GM23338 (cell line): ENCODE results near the gene PROKR2. TPM values are rescaled to one million over a fixed set of nuclear protein-coding genes. Genes with fewer than 3 reads are reported as not detected.

Experiments used
- ATAC-seq: fragments of 200-7000 bp; cut with Tn5 transposase; 3 replicates; pipeline ENCODE4 v1.9.1; 2020
- DNase-seq: peaks from one replicate; pipeline ENCODE4 v3.0.0-alpha.2; 2015; ENCODE audit warnings: low spot score
- H2AFZ ChIP-seq: fragments of 200-600 bp; sonication (generic); 2 replicates; pipeline ENCODE4 v1.8.0; 2016; ENCODE audit warnings: antibody characterized with exemption, mild to moderate bottlenecking, moderate library complexity
- H3F3A ChIP-seq: fragments of 200-600 bp; sonication (generic); replicated peaks from 2 replicates; pipeline ENCODE4 v1.8.0; 2017; ENCODE audit warnings: antibody characterized with exemption, mixed run types, low read depth
- H3K27ac ChIP-seq: fragments of 200-600 bp; sonication (generic); 2 replicates; pipeline ENCODE4 v1.6.1; 2016; ENCODE audit warnings: low read depth
- H3K27me3 ChIP-seq: fragments of 200-600 bp; sonication (generic); 2 replicates; pipeline ENCODE4 v1.8.0; 2016; ENCODE audit warnings: mild to moderate bottlenecking, mixed run types, moderate library complexity; ENCODE audit not compliant: insufficient read depth
- H3K36me3 ChIP-seq: fragments of 200-600 bp; sonication (generic); 2 replicates; pipeline ENCODE4 v1.8.0; 2016; ENCODE audit warnings: mild to moderate bottlenecking; ENCODE audit not compliant: insufficient read depth
- H3K4me1 ChIP-seq: fragments of 200-600 bp; sonication (generic); 2 replicates; pipeline ENCODE4 v1.8.0; 2016; ENCODE audit warnings: mild to moderate bottlenecking, moderate library complexity; ENCODE audit not compliant: insufficient read depth
- H3K4me2 ChIP-seq: fragments of 200-600 bp; sonication (generic); 2 replicates; pipeline ENCODE4 v1.7.1; 2017; ENCODE audit warnings: mixed run types
- H3K4me3 ChIP-seq: fragments of 200-600 bp; sonication (generic); 2 replicates; pipeline ENCODE4 v1.6.1; 2016; ENCODE audit warnings: mixed run types
- H3K79me2 ChIP-seq: fragments of 200-600 bp; sonication (generic); replicated peaks from 2 replicates; pipeline ENCODE4 v1.8.0; 2017; ENCODE audit warnings: mild to moderate bottlenecking; ENCODE audit not compliant: insufficient read depth
- H3K9me2 ChIP-seq: fragments of 200-600 bp; sonication (generic); 2 replicates; pipeline ENCODE4 v1.8.0; 2017; ENCODE audit not compliant: insufficient read depth
- H4K20me1 ChIP-seq: fragments of 200-600 bp; sonication (generic); replicated peaks from 2 replicates; pipeline ENCODE4 v1.8.0; 2017; ENCODE audit warnings: mild to moderate bottlenecking; ENCODE audit not compliant: insufficient read depth
- H3K27ac Mint-ChIP-seq: 2 replicates; pipeline ENCODE4 v1.8.0; 2020; ENCODE audit warnings: inconsistent platforms, mild to moderate bottlenecking, moderate library complexity, mixed read lengths
- H3K27me3 Mint-ChIP-seq: 3 replicates; pipeline ENCODE4 v1.8.0; 2022; ENCODE audit warnings: low read depth, mild to moderate bottlenecking, moderate library complexity, mixed read lengths, inconsistent platforms; ENCODE audit not compliant: insufficient read depth, poor library complexity
- H3K36me3 Mint-ChIP-seq: 3 replicates; pipeline ENCODE4 v1.8.0; 2021; ENCODE audit warnings: low read depth, mild to moderate bottlenecking, inconsistent platforms, moderate library complexity, mixed read lengths
- H3K4me1 Mint-ChIP-seq: 3 replicates; pipeline ENCODE4 v1.8.0; 2020; ENCODE audit warnings: mild to moderate bottlenecking, inconsistent platforms, mixed read lengths
- H3K4me3 Mint-ChIP-seq: 3 replicates; pipeline ENCODE4 v1.8.0; 2021; ENCODE audit warnings: moderate library complexity, mild to moderate bottlenecking, inconsistent platforms, mixed read lengths
- H3K9me3 Mint-ChIP-seq: 3 replicates; pipeline ENCODE4 v1.8.0; 2020; ENCODE audit warnings: moderate library complexity, mild to moderate bottlenecking, inconsistent platforms, mixed read lengths
- CREB1 ChIP-seq: fragments of 250-450 bp; sonication (Bioruptor Pico); IDR thresholded peaks from 2 replicates; pipeline ENCODE4 v1.5.0; 2020; ENCODE audit warnings: low read depth, mild to moderate bottlenecking, moderate library complexity
- CTCF ChIP-seq, 2 experiments: fragments of 200-600 bp in 1 of 2; sonication (generic) in 1 of 2; conservative IDR thresholded peaks; 2 replicates each; pipeline versions ENCODE4 v1.5.1 to v1.6.1; 2016 to 2017; ENCODE audit warnings: antibody characterized with exemption in 2 of 2, low read depth in 2 of 2, mild to moderate bottlenecking in 2 of 2, moderate library complexity in 1 of 2
- ETS1 ChIP-seq: IDR thresholded peaks from 2 replicates; pipeline ENCODE4 v1.6.1; 2016; ENCODE audit warnings: antibody characterized with exemption
- EZH2 ChIP-seq: fragments of 200-600 bp; sonication (generic); IDR thresholded peaks from one replicate; pipeline ENCODE4 v1.8.0; 2017; ENCODE audit warnings: antibody characterized with exemption, mild to moderate bottlenecking, low read depth; ENCODE audit not compliant: unreplicated experiment
- EZH2phosphoT487 ChIP-seq: fragments of 200-600 bp; sonication (generic); IDR thresholded peaks from one replicate; pipeline ENCODE4 v1.8.1; 2018; ENCODE audit warnings: antibody characterized with exemption; ENCODE audit not compliant: unreplicated experiment
- JUNB ChIP-seq: IDR thresholded peaks from one replicate; pipeline ENCODE4 v1.6.1; 2016; ENCODE audit warnings: antibody characterized with exemption; ENCODE audit not compliant: unreplicated experiment
- NANOG ChIP-seq: IDR thresholded peaks from 2 replicates; pipeline ENCODE4 v1.6.1; 2016; ENCODE audit warnings: antibody characterized with exemption, borderline replicate concordance
- POLR2AphosphoS5 ChIP-seq: IDR thresholded peaks from 2 replicates; pipeline ENCODE4 v1.6.1; 2016; ENCODE audit warnings: antibody characterized with exemption, low read depth
- STAT1 ChIP-seq: IDR thresholded peaks from one replicate; pipeline ENCODE4 v1.6.1; 2016; ENCODE audit warnings: antibody characterized with exemption; ENCODE audit not compliant: unreplicated experiment
- ZNF114 ChIP-seq: fragments of 250-450 bp; sonication (Bioruptor Pico); IDR thresholded peaks from 2 replicates; pipeline ENCODE4 v1.5.0; 2020; ENCODE audit warnings: mild to moderate bottlenecking, moderate library complexity
- ZNF331 ChIP-seq: fragments of 250-450 bp; sonication (Bioruptor Pico); IDR thresholded peaks from 2 replicates; pipeline ENCODE4 v1.5.0; 2020; ENCODE audit warnings: low read depth, mild to moderate bottlenecking, moderate library complexity
- polyA plus RNA-seq: library from polyadenylated mRNA; unstranded; fragments of >200 nt; fragmentation: Nextera tagmentation; extraction: Ambion mirVana; gene quantifications from 2 replicates; pipeline ENCODE4 v1.2.1, GENCODE V29; 2016
- total RNA-seq: library from RNA; depleted of rRNA; stranded (reverse); fragments of >200 nt; shearing (Covaris generic); gene quantifications from 2 replicates; pipeline ENCODE4 v1.2.3, GENCODE V29; 2014
- TF ChIP-seq, protein P1 (sequence below): fragments of 250-450 bp; sonication (Bioruptor Pico); IDR thresholded peaks from 2 replicates; pipeline ENCODE4 v1.5.0; 2020; ENCODE audit warnings: mild to moderate bottlenecking, moderate library complexity
- TF ChIP-seq, protein P2 (sequence below): IDR thresholded peaks from one replicate; pipeline ENCODE4 v1.6.1; 2018; ENCODE audit warnings: antibody characterized with exemption; ENCODE audit not compliant: unreplicated experiment

Gene PROKR2
- total and polyA plus RNA-seq, 2 experiments from 2014 or later, result 1.9 to 5.9 TPM

- TF ChIP-seq, protein P1, sequence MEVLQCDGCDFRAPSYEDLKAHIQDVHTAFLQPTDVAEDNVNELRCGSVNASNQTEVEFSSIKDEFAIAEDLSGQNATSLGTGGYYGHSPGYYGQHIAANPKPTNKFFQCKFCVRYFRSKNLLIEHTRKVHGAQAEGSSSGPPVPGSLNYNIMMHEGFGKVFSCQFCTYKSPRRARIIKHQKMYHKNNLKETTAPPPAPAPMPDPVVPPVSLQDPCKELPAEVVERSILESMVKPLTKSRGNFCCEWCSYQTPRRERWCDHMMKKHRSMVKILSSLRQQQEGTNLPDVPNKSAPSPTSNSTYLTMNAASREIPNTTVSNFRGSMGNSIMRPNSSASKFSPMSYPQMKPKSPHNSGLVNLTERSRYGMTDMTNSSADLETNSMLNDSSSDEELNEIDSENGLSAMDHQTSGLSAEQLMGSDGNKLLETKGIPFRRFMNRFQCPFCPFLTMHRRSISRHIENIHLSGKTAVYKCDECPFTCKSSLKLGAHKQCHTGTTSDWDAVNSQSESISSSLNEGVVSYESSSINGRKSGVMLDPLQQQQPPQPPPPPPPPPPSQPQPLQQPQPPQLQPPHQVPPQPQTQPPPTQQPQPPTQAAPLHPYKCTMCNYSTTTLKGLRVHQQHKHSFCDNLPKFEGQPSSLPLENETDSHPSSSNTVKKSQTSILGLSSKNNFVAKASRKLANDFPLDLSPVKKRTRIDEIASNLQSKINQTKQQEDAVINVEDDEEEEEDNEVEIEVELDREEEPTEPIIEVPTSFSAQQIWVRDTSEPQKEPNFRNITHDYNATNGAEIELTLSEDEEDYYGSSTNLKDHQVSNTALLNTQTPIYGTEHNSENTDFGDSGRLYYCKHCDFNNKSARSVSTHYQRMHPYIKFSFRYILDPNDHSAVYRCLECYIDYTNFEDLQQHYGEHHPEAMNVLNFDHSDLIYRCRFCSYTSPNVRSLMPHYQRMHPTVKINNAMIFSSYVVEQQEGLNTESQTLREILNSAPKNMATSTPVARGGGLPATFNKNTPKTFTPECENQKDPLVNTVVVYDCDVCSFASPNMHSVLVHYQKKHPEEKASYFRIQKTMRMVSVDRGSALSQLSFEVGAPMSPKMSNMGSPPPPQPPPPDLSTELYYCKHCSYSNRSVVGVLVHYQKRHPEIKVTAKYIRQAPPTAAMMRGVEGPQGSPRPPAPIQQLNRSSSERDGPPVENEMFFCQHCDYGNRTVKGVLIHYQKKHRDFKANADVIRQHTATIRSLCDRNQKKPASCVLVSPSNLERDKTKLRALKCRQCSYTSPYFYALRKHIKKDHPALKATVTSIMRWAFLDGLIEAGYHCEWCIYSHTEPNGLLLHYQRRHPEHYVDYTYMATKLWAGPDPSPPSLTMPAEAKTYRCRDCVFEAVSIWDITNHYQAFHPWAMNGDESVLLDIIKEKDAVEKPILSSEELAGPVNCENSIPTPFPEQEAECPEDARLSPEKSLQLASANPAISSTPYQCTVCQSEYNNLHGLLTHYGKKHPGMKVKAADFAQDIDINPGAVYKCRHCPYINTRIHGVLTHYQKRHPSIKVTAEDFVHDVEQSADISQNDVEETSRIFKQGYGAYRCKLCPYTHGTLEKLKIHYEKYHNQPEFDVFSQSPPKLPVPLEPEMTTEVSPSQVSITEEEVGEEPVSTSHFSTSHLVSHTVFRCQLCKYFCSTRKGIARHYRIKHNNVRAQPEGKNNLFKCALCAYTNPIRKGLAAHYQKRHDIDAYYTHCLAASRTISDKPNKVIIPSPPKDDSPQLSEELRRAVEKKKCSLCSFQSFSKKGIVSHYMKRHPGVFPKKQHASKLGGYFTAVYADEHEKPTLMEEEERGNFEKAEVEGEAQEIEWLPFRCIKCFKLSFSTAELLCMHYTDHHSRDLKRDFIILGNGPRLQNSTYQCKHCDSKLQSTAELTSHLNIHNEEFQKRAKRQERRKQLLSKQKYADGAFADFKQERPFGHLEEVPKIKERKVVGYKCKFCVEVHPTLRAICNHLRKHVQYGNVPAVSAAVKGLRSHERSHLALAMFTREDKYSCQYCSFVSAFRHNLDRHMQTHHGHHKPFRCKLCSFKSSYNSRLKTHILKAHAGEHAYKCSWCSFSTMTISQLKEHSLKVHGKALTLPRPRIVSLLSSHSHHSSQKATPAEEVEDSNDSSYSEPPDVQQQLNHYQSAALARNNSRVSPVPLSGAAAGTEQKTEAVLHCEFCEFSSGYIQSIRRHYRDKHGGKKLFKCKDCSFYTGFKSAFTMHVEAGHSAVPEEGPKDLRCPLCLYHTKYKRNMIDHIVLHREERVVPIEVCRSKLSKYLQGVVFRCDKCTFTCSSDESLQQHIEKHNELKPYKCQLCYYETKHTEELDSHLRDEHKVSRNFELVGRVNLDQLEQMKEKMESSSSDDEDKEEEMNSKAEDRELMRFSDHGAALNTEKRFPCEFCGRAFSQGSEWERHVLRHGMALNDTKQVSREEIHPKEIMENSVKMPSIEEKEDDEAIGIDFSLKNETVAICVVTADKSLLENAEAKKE (CRISPR knock-in tag), result no peak
- TF ChIP-seq EZH2 (no peak), STAT1 (no peak), JUNB (no peak), ZNF331 (no peak), ZNF114 (CRISPR knock-in tag) (no peak), ETS1 (no peak), EZH2phosphoT487 (no peak), CREB1 (CRISPR knock-in tag) (no peak), NANOG (no peak), CTCF (conservative IDR thresholded peaks at IDR 0.05; ENCODE audit: low read depth in 2 of 2) (no peak), POLR2AphosphoS5 (no peak)
- TF ChIP-seq, protein P2, sequence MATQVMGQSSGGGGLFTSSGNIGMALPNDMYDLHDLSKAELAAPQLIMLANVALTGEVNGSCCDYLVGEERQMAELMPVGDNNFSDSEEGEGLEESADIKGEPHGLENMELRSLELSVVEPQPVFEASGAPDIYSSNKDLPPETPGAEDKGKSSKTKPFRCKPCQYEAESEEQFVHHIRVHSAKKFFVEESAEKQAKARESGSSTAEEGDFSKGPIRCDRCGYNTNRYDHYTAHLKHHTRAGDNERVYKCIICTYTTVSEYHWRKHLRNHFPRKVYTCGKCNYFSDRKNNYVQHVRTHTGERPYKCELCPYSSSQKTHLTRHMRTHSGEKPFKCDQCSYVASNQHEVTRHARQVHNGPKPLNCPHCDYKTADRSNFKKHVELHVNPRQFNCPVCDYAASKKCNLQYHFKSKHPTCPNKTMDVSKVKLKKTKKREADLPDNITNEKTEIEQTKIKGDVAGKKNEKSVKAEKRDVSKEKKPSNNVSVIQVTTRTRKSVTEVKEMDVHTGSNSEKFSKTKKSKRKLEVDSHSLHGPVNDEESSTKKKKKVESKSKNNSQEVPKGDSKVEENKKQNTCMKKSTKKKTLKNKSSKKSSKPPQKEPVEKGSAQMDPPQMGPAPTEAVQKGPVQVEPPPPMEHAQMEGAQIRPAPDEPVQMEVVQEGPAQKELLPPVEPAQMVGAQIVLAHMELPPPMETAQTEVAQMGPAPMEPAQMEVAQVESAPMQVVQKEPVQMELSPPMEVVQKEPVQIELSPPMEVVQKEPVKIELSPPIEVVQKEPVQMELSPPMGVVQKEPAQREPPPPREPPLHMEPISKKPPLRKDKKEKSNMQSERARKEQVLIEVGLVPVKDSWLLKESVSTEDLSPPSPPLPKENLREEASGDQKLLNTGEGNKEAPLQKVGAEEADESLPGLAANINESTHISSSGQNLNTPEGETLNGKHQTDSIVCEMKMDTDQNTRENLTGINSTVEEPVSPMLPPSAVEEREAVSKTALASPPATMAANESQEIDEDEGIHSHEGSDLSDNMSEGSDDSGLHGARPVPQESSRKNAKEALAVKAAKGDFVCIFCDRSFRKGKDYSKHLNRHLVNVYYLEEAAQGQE, result no peak
- Mint-ChIP-seq H3K4me1 (no peaks in the 10 kb centered on the region), H3K27ac (no peak overlapping the region), H3K4me3 (no peak overlapping the region), H3K9me3 (no peaks in the 10 kb centered on the region; the same call in 1 of the 3 replicates), H3K27me3 (peaks cover 1% of the 10 kb centered on the region), H3K36me3 (no peaks in the 10 kb centered on the region; the same call in 2 of the 3 replicates)
- peaks cover 10% of the 10 kb centered on the region; the same call in 1 of the 2 replicates for H3K9me2 ChIP-seq
- H3K36me3 ChIP-seq, result no peaks in the 10 kb centered on the region
- DNase-seq, result no peak
- H2AFZ ChIP-seq, result 0 out of 2 replicates have a peak overlapping the region, but pooled peaks have one; percentile 24
- H4K20me1 ChIP-seq, result no peaks in the 10 kb centered on the region
- no peak overlapping the region for H3K27ac ChIP-seq
- no peaks in the 10 kb centered on the region for H3K27me3 ChIP-seq
- ATAC-seq, result no peak
- H3K79me2 ChIP-seq, result no peaks in the 10 kb centered on the region
- no peak overlapping the region for H3K4me2 ChIP-seq
- H3K4me3 ChIP-seq, result no peak overlapping the region
- H3K4me1 ChIP-seq, result no peaks in the 10 kb centered on the region
- no peaks in the 10 kb centered on the region for H3F3A ChIP-seq
Measured at GRCh38 chr20:5279661-5280060, 37.1 kb downstream of the PROKR2 start.
